ENCODE measurements around the gene YY1. TPM values are rescaled to one million over a fixed set of nuclear protein-coding genes. Genes with fewer than 3 reads are reported as not detected.
A peak's percentile ranks its signal among the peaks of the same experiment; 100 is the strongest.

The YY1 gene
- total and polyA plus RNA-seq, 2 of the 8 experiments (the other 6 are each of a cell fraction or from before 2014, with no cell fraction given): 26.4 to 106 TPM

GRCh38 chr14:100313464-100314230 lies 74.7 kb downstream of the YY1 start:
- peaks cover 0 to 8% (median 7%) of the 10 kb centered on the region in 4 experiments; a peak in 5 of 7 replicates for H3K4me1 ChIP-seq (replicated peaks in 1 of 4; ENCODE audit: control insufficient read depth in 3 of 4, insufficient read depth in 4 of 4, low read length in 3 of 4)
- no peak overlapping the region for H4K5ac ChIP-seq (ENCODE audit: insufficient read length, low read depth, low read length)
- no peak overlapping the region for H3K18ac ChIP-seq (ENCODE audit: extremely low read depth, low read length)
- peak overlapping the region; percentile 57; the same call in 1 of the 2 replicates for H4K8ac ChIP-seq (ENCODE audit: extremely low read depth, insufficient read depth, low read length)
- H3K56ac ChIP-seq (replicated peaks; ENCODE audit: insufficient read length, low read depth, low read length): no peak overlapping the region
- WGBS, 2 experiments (ENCODE audit: extremely low coverage in 1 of 2, insufficient coverage in 1 of 2, insufficient read length in 1 of 2, insufficient replicate concordance in 2 of 2, low coverage in 1 of 2, low lambda C conversion rate in 2 of 2, missing lambda C conversion rate in 1 of 2): 90% methylated on average over 25 of the region's 26 CpGs; no CpG with 5 or more reads in 1 of the 2 experiments
- no peaks in the 10 kb centered on the region for H3K79me2 ChIP-seq (ENCODE audit: control insufficient read depth in 1 of 2, insufficient read depth in 2 of 2, low read length in 2 of 2)
- H3K27ac ChIP-seq (ENCODE audit: low read depth, low read length): no peak overlapping the region
- H2BK15ac ChIP-seq (ENCODE audit: low read length): 0 out of 2 replicates have a peak overlapping the region, but pooled peaks have one; percentile 16
- H2BK12ac ChIP-seq (ENCODE audit: low read depth, low read length): no peak overlapping the region
- no peak overlapping the region for H2AFZ ChIP-seq (ENCODE audit: low read length)
- H2BK120ac ChIP-seq (replicated peaks; ENCODE audit: low read depth, low read length): no peak overlapping the region
- no peak overlapping the region for H3K4me2 ChIP-seq (ENCODE audit: insufficient read depth in 1 of 2, low read depth in 2 of 2, low read length in 2 of 2)
- no peaks in the 10 kb centered on the region for H3K36me3 ChIP-seq (ENCODE audit: control insufficient read depth in 2 of 4, insufficient read depth in 4 of 4, low read length in 3 of 4)
- H2AK5ac ChIP-seq (ENCODE audit: low read depth, low read length): no peak overlapping the region
- no peak overlapping the region for H2BK20ac ChIP-seq (ENCODE audit: low read length)
- no peaks in the 10 kb centered on the region; a peak in 2 of 7 replicates for H3K27me3 ChIP-seq (replicated peaks in 1 of 4; ENCODE audit: control insufficient read depth in 3 of 4, extremely low read depth in 1 of 4, insufficient read depth in 3 of 4, low read length in 3 of 4)
- peak overlapping the region; percentile 53 for H3K4ac ChIP-seq (replicated peaks; ENCODE audit: insufficient read length, low read depth, low read length)
- DNase-seq (ENCODE audit: low read depth in 1 of 2, low spot score in 2 of 2) (no peak), FAIRE-seq (no peak)
- no peak overlapping the region for H3K4me3 ChIP-seq (ENCODE audit: extremely low read depth in 1 of 4, insufficient read depth in 2 of 4, low read depth in 3 of 4, low read length in 4 of 4)
- ChIA-PET POLR2A (ENCODE audit: partially characterized antibody) (interaction anchor here (0.9 to 2.1 kb wide), 7 partner anchors 9 to 99 kb away, joined by 3 to 10 read pairs (median 4); a partner anchor contains a TSS), CTCF (ENCODE audit: partially characterized antibody) (interaction anchor here (0.6 to 3.0 kb wide), 10 partner anchors 8 to 69 kb away, joined by 3 to 17 read pairs (median 3); a partner anchor contains a TSS)
- no peak overlapping the region for H3K23ac ChIP-seq (ENCODE audit: insufficient read length)
- H3K9me3 ChIP-seq (ENCODE audit: insufficient read depth in 2 of 2, low read depth in 1 of 2, low read length in 1 of 2): no peaks in the 10 kb centered on the region
- no peak overlapping the region for H3K14ac ChIP-seq (ENCODE audit: insufficient read length)
- H3K9ac ChIP-seq (replicated peaks in 1 of 4; ENCODE audit: extremely low read depth in 1 of 4, low read depth in 3 of 4, low read length in 3 of 4): no peak overlapping the region
- no peak for TF ChIP-seq HDAC6 (IDR thresholded peaks at IDR 0.05; ENCODE audit: low read depth, low read length)
- no peak for TF ChIP-seq BCL11A (IDR thresholded peaks at IDR 0.05; ENCODE audit: low read depth in 2 of 2, low read length in 2 of 2)
- TF ChIP-seq KDM1A (IDR thresholded peaks at IDR 0.05; ENCODE audit: borderline replicate concordance, low read length): no peak
- TF ChIP-seq MAFK (IDR thresholded peaks at IDR 0.05; ENCODE audit: low read depth, low read length): no peak
- TF ChIP-seq POLR2AphosphoS5 (IDR thresholded peaks at IDR 0.05; ENCODE audit: low read depth, low read length): no peak
- TF ChIP-seq NRF1 (IDR thresholded peaks at IDR 0.05; ENCODE audit: low read depth, low read length): no peak
- TF ChIP-seq ASH2L (IDR thresholded peaks at IDR 0.05; ENCODE audit: low read length): no peak
- TF ChIP-seq PHF8 (conservative IDR thresholded peaks at IDR 0.05; ENCODE audit: low read depth, low read length): no peak
- no peak for TF ChIP-seq TBP (IDR thresholded peaks at IDR 0.05; ENCODE audit: low read depth, low read length)
- TF ChIP-seq ZNF274 (IDR thresholded peaks at IDR 0.05; ENCODE audit: borderline replicate concordance, extremely low read depth, low read length): no peak
- no peak for TF ChIP-seq SUZ12 (IDR thresholded peaks at IDR 0.05; ENCODE audit: low read length)
- no peak for TF ChIP-seq RAD21 (IDR thresholded peaks at IDR 0.05 in 1 of 2, conservative IDR thresholded peaks at IDR 0.05 in 1 of 2; ENCODE audit: low read depth in 2 of 2, low read length in 2 of 2)
- TF ChIP-seq BRCA1 (IDR thresholded peaks at IDR 0.05; ENCODE audit: low read depth, low read length): no peak
- no peak overlapping the region for H4K91ac ChIP-seq (replicated peaks; ENCODE audit: insufficient read length, low read length)
- no peaks in the 10 kb centered on the region; the same call in 1 of the 2 replicates for H3K23me2 ChIP-seq (ENCODE audit: low read depth, low read length)
- no peaks in the 10 kb centered on the region for H3K79me1 ChIP-seq (ENCODE audit: low read depth, low read length)
- H4K20me1 ChIP-seq (replicated peaks in 1 of 2; ENCODE audit: control insufficient read depth in 1 of 2, insufficient read depth in 2 of 2, low read length in 2 of 2): peaks cover 0 to 4% of the 10 kb centered on the region in 2 experiments
- H2BK5ac ChIP-seq (ENCODE audit: low read depth, low read length): no peak overlapping the region
